OCI-LY7 (cell line): ENCODE data around the gene WNT9B. TPM values are rescaled to one million over a fixed set of nuclear protein-coding genes. Genes with fewer than 3 reads are reported as not detected.
A peak's percentile ranks its signal among the peaks of the same experiment; 100 is the strongest.

Source experiments
- BruUV-seq: library from RNA; stranded (reverse); fragments of 400-500 nt; replicated peaks from 2 replicates; lab custom pipeline; 2021; lab: Mats Ljungman, UMichigan
- CTCF ChIA-PET: fragments of 300-600 bp; sonication (Branson Sonifier 250); formaldehyde crosslinking; loops from one replicate; lab custom pipeline; 2022; ENCODE audit warnings: antibody characterized with exemption; ENCODE audit not compliant: unreplicated experiment; lab: Charles Lee
- POLR2A ChIA-PET: fragments of 300-600 bp; sonication (Branson Sonifier 250); formaldehyde crosslinking; loops from one replicate; lab custom pipeline; 2022; ENCODE audit warnings: antibody characterized with exemption; lab: Charles Lee
- DNase-seq: peaks from one replicate; pipeline ENCODE4 v3.0.0-alpha.2; 2015; ENCODE audit warnings: low spot score
- H2AFZ ChIP-seq: fragments of 200-600 bp; sonication (generic), shearing (Covaris generic); 2 replicates; pipeline ENCODE4 v1.6.1; 2014; ENCODE audit warnings: mild to moderate bottlenecking, antibody characterized with exemption, low read length, moderate library complexity
- H3K27ac ChIP-seq: fragments of 200-600 bp; sonication (generic); 2 replicates; pipeline ENCODE4 v1.5.1; 2014; ENCODE audit warnings: mixed run types, low read depth, mild to moderate bottlenecking, moderate library complexity, low read length, inconsistent platforms; ENCODE audit not compliant: poor library complexity, severe bottlenecking
- H3K36me3 ChIP-seq: fragments of 200-600 bp; sonication (generic); 2 replicates; pipeline ENCODE4 v1.6.1; 2014; ENCODE audit warnings: mild to moderate bottlenecking, antibody characterized with exemption, low read length, moderate library complexity, mixed read lengths; ENCODE audit not compliant: insufficient read depth
- H3K4me1 ChIP-seq: fragments of 200-600 bp; sonication (generic); 2 replicates; pipeline ENCODE4 v1.5.1; 2014; ENCODE audit warnings: mild to moderate bottlenecking, low read length; ENCODE audit not compliant: insufficient read depth, poor library complexity, severe bottlenecking
- H3K4me2 ChIP-seq: fragments of 200-600 bp; sonication (generic); 2 replicates; pipeline ENCODE4 v1.6.1; 2014; ENCODE audit warnings: mild to moderate bottlenecking, low read length
- H3K4me3 ChIP-seq: fragments of 200-600 bp; sonication (generic); 2 replicates; pipeline ENCODE4 v1.5.1; 2014; ENCODE audit warnings: mild to moderate bottlenecking, low read depth, low read length; ENCODE audit not compliant: poor library complexity, severe bottlenecking
- H3K79me2 ChIP-seq: fragments of 200-600 bp; sonication (generic); 2 replicates; pipeline ENCODE4 v1.6.1; 2016; ENCODE audit warnings: low read depth, mild to moderate bottlenecking, low read length, moderate library complexity, mixed read lengths; ENCODE audit not compliant: insufficient read depth
- H3K9me2 ChIP-seq: fragments of 200-600 bp; sonication (generic); 2 replicates; pipeline ENCODE4 v1.6.1; 2016; ENCODE audit warnings: mild to moderate bottlenecking, low read length, mixed read lengths; ENCODE audit not compliant: insufficient read depth
- H3K9me3 ChIP-seq: fragments of 200-600 bp; sonication (generic); 2 replicates; pipeline ENCODE4 v1.6.1; 2014; ENCODE audit warnings: mild to moderate bottlenecking, mixed run types, low read length, mixed read lengths
- H4K20me1 ChIP-seq: fragments of 200-600 bp; sonication (generic); 2 replicates; pipeline ENCODE4 v1.6.1; 2014; ENCODE audit warnings: mild to moderate bottlenecking, antibody characterized with exemption, low read length, moderate library complexity, mixed read lengths; ENCODE audit not compliant: insufficient read depth
- EZH2phosphoT487 ChIP-seq: fragments of 200-600 bp; sonication (generic); IDR thresholded peaks from 2 replicates; pipeline ENCODE4 v1.6.1; 2018; ENCODE audit warnings: low read depth, borderline replicate concordance, mild to moderate bottlenecking, mixed run types, antibody characterized with exemption, low read length, moderate library complexity, mixed read lengths
- intact Hi-C: fragments of 100-400 bp; cut with micrococcal nuclease; formaldehyde crosslinking; loops from one replicate; pipeline ENCODE4 v1.10.0; 2022; ENCODE audit not compliant: unreplicated experiment
- total RNA-seq, 2 experiments: library from RNA; depleted of rRNA in 1 of 2; stranded (reverse); fragments of >200 nt in 1 of 2; shearing (Covaris generic) in 1 of 2; gene quantifications; 2 replicates each; pipeline ENCODE4 v1.2.3, GENCODE V29; 2014 to 2022
- TF ChIP-seq, protein P1 (sequence below): fragments of 200-600 bp; sonication (generic); conservative IDR thresholded peaks from 2 replicates; pipeline ENCODE4 v1.5.1; 2014; ENCODE audit warnings: mild to moderate bottlenecking, antibody characterized with exemption, low read length, moderate library complexity, mixed read lengths

The WNT9B gene
- total RNA-seq, 2 experiments from 2014 or later: not detected

DNA sequence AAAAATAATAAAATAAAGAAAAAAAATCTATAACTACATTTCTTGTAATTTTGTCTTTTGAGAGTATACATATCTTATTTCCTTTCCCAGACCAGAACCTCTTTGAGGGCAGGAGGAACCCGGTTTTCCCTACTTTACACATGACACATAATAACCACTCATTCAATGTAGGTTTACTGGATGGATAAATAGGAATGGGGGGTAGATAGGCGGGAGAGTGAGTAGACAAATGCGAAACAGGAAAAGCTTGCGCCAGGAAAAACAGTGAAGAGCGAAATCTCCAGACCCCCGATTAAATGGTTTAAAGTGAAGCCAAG, 71.1 kb downstream of the WNT9B start:
- Histone ChIP-seq H3K79me2 (peaks cover 45% of the 10 kb centered on the region), H3K4me2 (peak overlapping the region; percentile 71), H3K36me3 (0 out of 2 replicates have a peak, but pooled peaks cover 6% of the 10 kb centered on the region), H3K9me3 (no peaks in the 10 kb centered on the region), H3K4me3 (peak overlapping the region; percentile 86), H3K27ac (peak overlapping the region; percentile 75), H4K20me1 (peaks cover 4% of the 10 kb centered on the region; the same call in 1 of the 2 replicates), H3K4me1 (peaks cover 14% of the 10 kb centered on the region), H3K9me2 (no peaks in the 10 kb centered on the region), H2AFZ (peak overlapping the region; percentile 86)
- no peak for DNase-seq
- CTCF ChIA-PET: no interaction called here
- intact Hi-C loops: no loop called here
- POLR2A ChIA-PET: no interaction called here
- TSS peak; percentile 95 for BruUV-seq
- TF ChIP-seq, protein P1, sequence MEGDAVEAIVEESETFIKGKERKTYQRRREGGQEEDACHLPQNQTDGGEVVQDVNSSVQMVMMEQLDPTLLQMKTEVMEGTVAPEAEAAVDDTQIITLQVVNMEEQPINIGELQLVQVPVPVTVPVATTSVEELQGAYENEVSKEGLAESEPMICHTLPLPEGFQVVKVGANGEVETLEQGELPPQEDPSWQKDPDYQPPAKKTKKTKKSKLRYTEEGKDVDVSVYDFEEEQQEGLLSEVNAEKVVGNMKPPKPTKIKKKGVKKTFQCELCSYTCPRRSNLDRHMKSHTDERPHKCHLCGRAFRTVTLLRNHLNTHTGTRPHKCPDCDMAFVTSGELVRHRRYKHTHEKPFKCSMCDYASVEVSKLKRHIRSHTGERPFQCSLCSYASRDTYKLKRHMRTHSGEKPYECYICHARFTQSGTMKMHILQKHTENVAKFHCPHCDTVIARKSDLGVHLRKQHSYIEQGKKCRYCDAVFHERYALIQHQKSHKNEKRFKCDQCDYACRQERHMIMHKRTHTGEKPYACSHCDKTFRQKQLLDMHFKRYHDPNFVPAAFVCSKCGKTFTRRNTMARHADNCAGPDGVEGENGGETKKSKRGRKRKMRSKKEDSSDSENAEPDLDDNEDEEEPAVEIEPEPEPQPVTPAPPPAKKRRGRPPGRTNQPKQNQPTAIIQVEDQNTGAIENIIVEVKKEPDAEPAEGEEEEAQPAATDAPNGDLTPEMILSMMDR: no peak
- no peak for TF ChIP-seq EZH2phosphoT487

DNA sequence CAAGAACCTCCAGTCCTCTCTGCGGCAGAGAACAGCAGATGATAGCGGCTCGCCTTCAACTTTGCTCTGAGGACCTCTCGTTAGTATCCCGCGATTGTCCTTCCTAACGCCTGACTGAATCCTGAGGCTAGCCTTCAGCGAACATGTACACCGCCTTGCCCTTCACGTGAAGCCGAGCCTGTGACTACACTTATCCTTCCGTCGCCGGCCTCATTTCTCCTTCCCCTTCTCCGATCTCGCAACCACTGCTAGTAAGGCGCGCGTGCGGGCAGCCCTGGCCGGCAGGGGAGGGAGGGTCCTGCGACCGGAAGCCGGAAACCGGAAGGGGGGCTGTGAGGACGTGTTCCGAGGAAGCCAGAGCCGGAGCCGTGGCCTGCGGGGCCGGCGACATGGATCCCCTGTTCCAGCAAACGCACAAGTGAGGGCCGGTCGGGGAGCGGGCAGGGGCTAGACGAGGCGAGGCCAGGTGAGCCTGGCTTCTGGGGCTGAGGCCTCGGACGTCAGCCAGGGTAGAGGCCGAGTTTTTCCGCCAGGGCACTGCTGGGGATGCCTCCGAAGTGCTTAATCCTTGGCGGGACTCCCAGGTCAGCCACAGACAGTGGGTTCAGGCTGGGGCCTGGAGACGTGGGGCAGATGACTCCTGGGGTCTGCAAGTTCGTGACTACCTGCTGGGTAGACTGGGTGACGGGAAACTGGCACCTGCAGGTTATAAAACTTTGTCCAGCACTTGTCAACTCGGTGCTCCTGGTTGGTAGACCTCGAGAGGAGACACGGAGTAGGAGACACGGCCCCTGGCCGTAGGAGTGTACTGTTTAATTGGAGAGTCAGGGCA, 71.6 kb downstream of the WNT9B start, which contains the start of gene GOSR2:
GOSR2 (plus strand) TSS at position 357 of the 832 bp plus-strand sequence; CDS start at position 390, 33 bp downstream.
- Histone ChIP-seq H3K4me1 (peaks cover 14% of the 10 kb centered on the region), H4K20me1 (peaks cover 4% of the 10 kb centered on the region; the same call in 1 of the 2 replicates), H3K27ac (peak within 1 kb of the TSS; percentile 75), H3K4me2 (peak within 1 kb of the TSS; percentile 71), H3K9me2 (no peaks in the 10 kb centered on the region), H2AFZ (peak within 1 kb of the TSS; percentile 86), H3K79me2 (peaks cover 50% of the 10 kb centered on the region), H3K4me3 (peak within 1 kb of the TSS; percentile 86), H3K36me3 (0 out of 2 replicates have a peak, but pooled peaks cover 6% of the 10 kb centered on the region), H3K9me3 (no peaks in the 10 kb centered on the region)
- intact Hi-C loops: no loop called here
- ChIA-PET CTCF (no interaction called here), POLR2A (no interaction called here)
- DNase-seq: peak; percentile 94
- TF ChIP-seq EZH2phosphoT487: no peak
- TF ChIP-seq, protein P1: no peak
- BruUV-seq: no TSS peak
